HFF-Myc (cell line): ENCODE results near the gene ADAMTS14.

Experiments used
- DNase-seq: peaks from one replicate; pipeline ENCODE4 v3.0.0-alpha.2; 2011; ENCODE audit warnings: low read depth; ENCODE audit errors: extremely low read depth
- H3K4me3 ChIP-seq: replicated peaks from 2 replicates; pipeline ENCODE4 v1.5.1; 2011; ENCODE audit warnings: low read depth, mild to moderate bottlenecking, control low read depth, low read length
- CTCF ChIP-seq: IDR thresholded peaks from 2 replicates; pipeline ENCODE4 v1.5.1; 2012; ENCODE audit warnings: mild to moderate bottlenecking, low read depth, low read length, control low read depth; ENCODE audit errors: missing control alignments

ADAMTS14 gene

GRCh38 chr10:70774810-70775678 lies 102.7 kb downstream of the ADAMTS14 start:
- TF ChIP-seq CTCF, result no peak
- DNase-seq, result no peak
- H3K4me3 ChIP-seq, result no peak overlapping the region

GRCh38 chr10:70775679-70776454 lies 103.6 kb downstream of the ADAMTS14 start:
- no peak for TF ChIP-seq CTCF
- no peak overlapping the region for H3K4me3 ChIP-seq
- DNase-seq, result no peak

- TF ChIP-seq CTCF, result no peak
Observed at GRCh38 chr10:70776455-70777005, 104.2 kb downstream of the ADAMTS14 start.

GRCh38 chr10:70777063-70777875 lies 105.0 kb downstream of the ADAMTS14 start:
- no peak overlapping the region for H3K4me3 ChIP-seq
- DNase-seq, result no peak
- TF ChIP-seq CTCF, result no peak

More at GRCh38 chr10:70776455-70777005, 104.2 kb downstream of the ADAMTS14 start:
- DNase-seq, result no peak
- H3K4me3 ChIP-seq, result no peak overlapping the region

- no peak for DNase-seq
- no peak overlapping the region for H3K4me3 ChIP-seq
- no peak for TF ChIP-seq CTCF
Observed at GRCh38 chr10:70778267-70778924, 106.1 kb downstream of the ADAMTS14 start.

GRCh38 chr10:70779088-70779487 lies 106.8 kb downstream of the ADAMTS14 start:
- H3K4me3 ChIP-seq, result no peak overlapping the region
- no peak for TF ChIP-seq CTCF
- DNase-seq, result no peak
